ENCODE data around the gene SCYGR8.

The SCYGR8 gene

GRCh38 chr2:227765788-227766372 is 20.2 kb downstream of the SCYGR8 start:
- no peak for DNase-seq

- DNase-seq: peak; percentile 55
Observed at GRCh38 chr2:227766373-227766883, 20.7 kb downstream of the SCYGR8 start.

GRCh38 chr2:227767830-227768229 is 22.1 kb downstream of the SCYGR8 start:
- no peak for DNase-seq

GRCh38 chr2:227772197-227772661 is 26.5 kb downstream of the SCYGR8 start:
- DNase-seq: no peak

GRCh38 chr2:227772932-227773331 is 27.2 kb downstream of the SCYGR8 start:
- DNase-seq: no peak

GRCh38 chr2:227774011-227774624 is 28.4 kb downstream of the SCYGR8 start:
- peak in 1 of 2 donors; percentile 21 for DNase-seq

GRCh38 chr2:227774895-227775842 is 29.5 kb downstream of the SCYGR8 start:
- DNase-seq: no peak

- no peak for DNase-seq
Observed at GRCh38 chr2:227780981-227781615, 35.4 kb downstream of the SCYGR8 start.

- no peak for DNase-seq
Observed at GRCh38 chr2:227781841-227782240, 36.1 kb downstream of the SCYGR8 start.

- no peak for DNase-seq
Observed at GRCh38 chr2:227782804-227783203, 37.1 kb downstream of the SCYGR8 start.

GRCh38 chr2:227783404-227784138 is 37.9 kb downstream of the SCYGR8 start:
- peak; percentile 4 to 45 for DNase-seq

- DNase-seq: no peak
Observed at GRCh38 chr2:227785293-227785692, 39.6 kb downstream of the SCYGR8 start.

- no peak for DNase-seq
Observed at GRCh38 chr2:227788561-227789018, 42.9 kb downstream of the SCYGR8 start.

GRCh38 chr2:227789803-227790202 is 44.1 kb downstream of the SCYGR8 start:
- DNase-seq: no peak

GRCh38 chr2:227793148-227793712 is 47.5 kb downstream of the SCYGR8 start:
- DNase-seq: no peak
